Osteoblast (primary cell): ENCODE data around the gene GSTM5. TPM values are rescaled to one million over a fixed set of nuclear protein-coding genes. Genes with fewer than 3 reads are reported as not detected.
"Not testable (repeated sequence)": the region's sequence is repeated elsewhere in the genome, so short reads cannot be mapped to it uniquely, and the experiment has no call there.

Experiments used
- DNase-seq: peaks from one replicate; pipeline ENCODE4 v3.0.0; 2011; ENCODE audit warnings: low spot score, mixed read lengths; ENCODE audit not compliant: insufficient read length; ENCODE audit errors: missing footprints
- H2AFZ ChIP-seq: 2 replicates; pipeline ENCODE4 v1.6.0; 2011; ENCODE audit warnings: mild to moderate bottlenecking, low read length
- H3K27ac ChIP-seq: 2 replicates; pipeline ENCODE4 v1.5.1; 2011; ENCODE audit warnings: mild to moderate bottlenecking, low read depth, low read length, moderate library complexity
- H3K27me3 ChIP-seq: 2 replicates; pipeline ENCODE4 v1.6.0; 2012; ENCODE audit warnings: mild to moderate bottlenecking, control low read depth, inconsistent platforms, low read length, moderate library complexity; ENCODE audit not compliant: insufficient read depth
- H3K36me3 ChIP-seq: 2 replicates; pipeline ENCODE4 v1.5.1; 2011; ENCODE audit warnings: mild to moderate bottlenecking, low read length, control low read depth, moderate library complexity; ENCODE audit not compliant: insufficient read depth
- H3K4me1 ChIP-seq: 2 replicates; pipeline ENCODE4 v1.5.1; 2011; ENCODE audit warnings: mild to moderate bottlenecking, low read length, control low read depth, moderate library complexity; ENCODE audit not compliant: insufficient read depth
- H3K4me2 ChIP-seq: 2 replicates; pipeline ENCODE4 v1.6.0; 2011; ENCODE audit warnings: mild to moderate bottlenecking, low read length; ENCODE audit not compliant: insufficient read depth
- H3K4me3 ChIP-seq: fragments of 200-600 bp; sonication (generic); 3 replicates; pipeline ENCODE4 v1.5.1; 2012; ENCODE audit warnings: mild to moderate bottlenecking, low read length, inconsistent platforms; ENCODE audit not compliant: insufficient read depth
- H3K79me2 ChIP-seq: 2 replicates; pipeline ENCODE4 v1.6.0; 2012; ENCODE audit warnings: mild to moderate bottlenecking, low read length, control low read depth, inconsistent platforms; ENCODE audit not compliant: insufficient read depth
- H3K9me3 ChIP-seq: 2 replicates; pipeline ENCODE4 v1.5.1; 2011; ENCODE audit warnings: low read depth, low read length, control low read depth
- H4K20me1 ChIP-seq: 2 replicates; pipeline ENCODE4 v1.6.0; 2012; ENCODE audit warnings: mild to moderate bottlenecking, low read length, control low read depth; ENCODE audit not compliant: insufficient read depth
- CTCF ChIP-seq: IDR thresholded peaks from 2 replicates; pipeline ENCODE4 v1.5.1; 2011; ENCODE audit warnings: mild to moderate bottlenecking, low read depth, low read length, moderate library complexity; ENCODE audit errors: extremely low read depth
- total RNA-seq: library from RNA; depleted of rRNA; stranded (reverse); fragments of >200 nt; gene quantifications from 2 replicates; pipeline ENCODE4 v1.2.3, GENCODE V29; 2012

The GSTM5 gene
- total RNA-seq, 1 donor = 4.3 TPM

GRCh38 chr1:109697066-109697465, 15.0 kb upstream of the GSTM5 start:
- Histone ChIP-seq H3K4me3 (no peak overlapping the region), H2AFZ (no peak overlapping the region), H3K36me3 (no peaks in the 10 kb centered on the region), H4K20me1 (no peaks in the 10 kb centered on the region), H3K9me3 (no peaks in the 10 kb centered on the region), H3K27me3 (no peaks in the 10 kb centered on the region), H3K4me2 (no peak overlapping the region), H3K27ac (no peak overlapping the region), H3K4me1 (no peaks in the 10 kb centered on the region), H3K79me2 (no peaks in the 10 kb centered on the region)
- TF ChIP-seq CTCF = no peak
- no peak for DNase-seq

GRCh38 chr1:109697861-109698260, 14.2 kb upstream of the GSTM5 start:
- not testable (repeated sequence) for DNase-seq, H3K79me2 ChIP-seq, H4K20me1 ChIP-seq, H3K4me2 ChIP-seq, H3K4me3 ChIP-seq, H3K4me1 ChIP-seq, H3K27ac ChIP-seq, H2AFZ ChIP-seq, H3K27me3 ChIP-seq, H3K9me3 ChIP-seq, H3K36me3 ChIP-seq

GRCh38 chr1:109702940-109703339, 9.1 kb upstream of the GSTM5 start:
- H3K36me3 ChIP-seq, H3K4me2 ChIP-seq, H3K27ac ChIP-seq, H3K27me3 ChIP-seq, H3K9me3 ChIP-seq, H4K20me1 ChIP-seq, DNase-seq, H3K4me1 ChIP-seq, H3K79me2 ChIP-seq, H2AFZ ChIP-seq, H3K4me3 ChIP-seq: not testable (repeated sequence)

GRCh38 chr1:109704173-109704572, 7.9 kb upstream of the GSTM5 start:
- TF ChIP-seq CTCF = no peak
- Histone ChIP-seq H3K4me3 (no peak overlapping the region), H3K4me1 (no peaks in the 10 kb centered on the region), H3K79me2 (no peaks in the 10 kb centered on the region), H4K20me1 (no peaks in the 10 kb centered on the region), H3K36me3 (no peaks in the 10 kb centered on the region), H3K27me3 (no peaks in the 10 kb centered on the region), H3K27ac (no peak overlapping the region), H3K4me2 (no peak overlapping the region), H2AFZ (no peak overlapping the region), H3K9me3 (no peaks in the 10 kb centered on the region)
- DNase-seq = no peak

GRCh38 chr1:109705411-109705810, 6.6 kb upstream of the GSTM5 start:
- Histone ChIP-seq H3K27ac (no peak overlapping the region), H3K79me2 (no peaks in the 10 kb centered on the region), H4K20me1 (no peaks in the 10 kb centered on the region), H3K36me3 (no peaks in the 10 kb centered on the region), H3K4me2 (no peak overlapping the region), H3K9me3 (no peaks in the 10 kb centered on the region), H3K27me3 (no peaks in the 10 kb centered on the region), H2AFZ (no peak overlapping the region), H3K4me3 (no peak overlapping the region), H3K4me1 (no peaks in the 10 kb centered on the region)
- TF ChIP-seq CTCF = no peak
- DNase-seq = no peak

GRCh38 chr1:109708949-109709348, 3.1 kb upstream of the GSTM5 start:
- H3K27me3 ChIP-seq, H3K4me1 ChIP-seq, H3K9me3 ChIP-seq, H2AFZ ChIP-seq, DNase-seq, H3K79me2 ChIP-seq, H3K4me3 ChIP-seq, H3K27ac ChIP-seq, H3K4me2 ChIP-seq, H3K36me3 ChIP-seq, H4K20me1 ChIP-seq: not testable (repeated sequence)

GRCh38 chr1:109709822-109710221, 2.2 kb upstream of the GSTM5 start:
- not testable (repeated sequence) for H3K4me3 ChIP-seq, H3K27me3 ChIP-seq, H3K9me3 ChIP-seq, DNase-seq, H3K4me2 ChIP-seq, H2AFZ ChIP-seq, H3K27ac ChIP-seq, H4K20me1 ChIP-seq, H3K79me2 ChIP-seq, H3K36me3 ChIP-seq, H3K4me1 ChIP-seq
